SU-DHL-6 (cell line): ENCODE results near the gene SERPINA6.

Experiments used
- EZH2phosphoT487 ChIP-seq: fragments of 200-600 bp; sonication (generic), shearing (Covaris generic); conservative IDR thresholded peaks from 2 replicates; pipeline ENCODE4 v1.6.1; 2018; ENCODE audit warnings: mild to moderate bottlenecking, antibody characterized with exemption, low read length, moderate library complexity, mixed read lengths
- TF ChIP-seq, protein P1 (sequence below): fragments of 200-600 bp; sonication (generic); IDR thresholded peaks from one replicate; pipeline ENCODE4 v1.5.1; 2017; ENCODE audit warnings: antibody characterized with exemption, mild to moderate bottlenecking, low read length, moderate library complexity; ENCODE audit not compliant: insufficient read depth, poor library complexity, severe bottlenecking

DNA sequence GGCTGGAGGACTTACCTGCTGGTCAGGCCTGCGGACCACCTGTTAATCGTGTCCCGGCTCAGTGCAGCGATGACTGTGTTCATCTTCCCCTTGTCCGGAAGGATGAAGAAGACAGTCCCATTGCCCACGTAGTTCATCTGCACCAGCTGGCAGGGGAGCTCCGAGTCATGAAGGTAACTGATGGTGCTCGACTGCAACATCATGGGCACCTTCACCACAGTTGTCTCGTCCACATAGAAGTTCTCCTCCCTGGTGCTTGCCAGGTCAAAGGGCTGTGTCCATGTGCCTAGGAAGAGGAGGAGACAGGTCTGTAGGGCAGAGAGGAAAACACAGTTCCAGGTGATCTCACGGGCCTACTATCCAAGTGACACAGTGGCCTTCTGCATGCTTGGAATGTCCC, 13.4 kb downstream of the SERPINA6 start:
- TF ChIP-seq, protein P1, sequence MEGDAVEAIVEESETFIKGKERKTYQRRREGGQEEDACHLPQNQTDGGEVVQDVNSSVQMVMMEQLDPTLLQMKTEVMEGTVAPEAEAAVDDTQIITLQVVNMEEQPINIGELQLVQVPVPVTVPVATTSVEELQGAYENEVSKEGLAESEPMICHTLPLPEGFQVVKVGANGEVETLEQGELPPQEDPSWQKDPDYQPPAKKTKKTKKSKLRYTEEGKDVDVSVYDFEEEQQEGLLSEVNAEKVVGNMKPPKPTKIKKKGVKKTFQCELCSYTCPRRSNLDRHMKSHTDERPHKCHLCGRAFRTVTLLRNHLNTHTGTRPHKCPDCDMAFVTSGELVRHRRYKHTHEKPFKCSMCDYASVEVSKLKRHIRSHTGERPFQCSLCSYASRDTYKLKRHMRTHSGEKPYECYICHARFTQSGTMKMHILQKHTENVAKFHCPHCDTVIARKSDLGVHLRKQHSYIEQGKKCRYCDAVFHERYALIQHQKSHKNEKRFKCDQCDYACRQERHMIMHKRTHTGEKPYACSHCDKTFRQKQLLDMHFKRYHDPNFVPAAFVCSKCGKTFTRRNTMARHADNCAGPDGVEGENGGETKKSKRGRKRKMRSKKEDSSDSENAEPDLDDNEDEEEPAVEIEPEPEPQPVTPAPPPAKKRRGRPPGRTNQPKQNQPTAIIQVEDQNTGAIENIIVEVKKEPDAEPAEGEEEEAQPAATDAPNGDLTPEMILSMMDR = no peak
- TF ChIP-seq EZH2phosphoT487 = no peak
